DMS114 treated with DMSO at 0.1 percent for 48 hours (cell line): Measurements from ENCODE around the gene SEC14L5.

Source experiments
- DNase-seq: peaks from one replicate; lab custom pipeline; 2025; ENCODE audit not compliant: unreplicated experiment; lab: John Stamatoyannopoulos, UW

Gene SEC14L5

GRCh38 chr16:4982056-4982867, 24.1 kb downstream of the SEC14L5 start:
- DNase-seq = no peak

GRCh38 chr16:4984174-4984990, 26.3 kb downstream of the SEC14L5 start:
- DNase-seq = no peak

GRCh38 chr16:4987250-4987579, 29.1 kb downstream of the SEC14L5 start:
- no peak for DNase-seq

GRCh38 chr16:4987580-4988374, 29.6 kb downstream of the SEC14L5 start:
- no peak for DNase-seq

GRCh38 chr16:4988647-4989046, 30.5 kb downstream of the SEC14L5 start:
- no peak for DNase-seq

GRCh38 chr16:4989391-4990006, 31.4 kb downstream of the SEC14L5 start:
- DNase-seq = no peak

- no peak for DNase-seq
These were observed 32.3 kb downstream of the SEC14L5 start for GRCh38 chr16:4990415-4990814.

GRCh38 chr16:4991754-4992153, 33.6 kb downstream of the SEC14L5 start:
- DNase-seq = no peak

GRCh38 chr16:4994719-4995434, 36.7 kb downstream of the SEC14L5 start:
- DNase-seq = no peak

- no peak for DNase-seq
These were observed 42.5 kb downstream of the SEC14L5 start for GRCh38 chr16:5000573-5001001.

GRCh38 chr16:5001571-5001970, 43.4 kb downstream of the SEC14L5 start:
- DNase-seq = no peak

GRCh38 chr16:5001986-5002385, 43.9 kb downstream of the SEC14L5 start:
- no peak for DNase-seq

GRCh38 chr16:5002699-5003143, 44.6 kb downstream of the SEC14L5 start:
- DNase-seq = no peak

- no peak for DNase-seq
These were observed 45.1 kb downstream of the SEC14L5 start for GRCh38 chr16:5003211-5003610.

GRCh38 chr16:5003828-5004227, 45.7 kb downstream of the SEC14L5 start:
- DNase-seq = no peak

GRCh38 chr16:5004311-5004710, 46.2 kb downstream of the SEC14L5 start:
- no peak for DNase-seq

GRCh38 chr16:5005916-5006315, 47.8 kb downstream of the SEC14L5 start:
- no peak for DNase-seq

- DNase-seq = no peak
These were observed 48.4 kb downstream of the SEC14L5 start for GRCh38 chr16:5006348-5007193.

- no peak for DNase-seq
These were observed 49.1 kb downstream of the SEC14L5 start for GRCh38 chr16:5007256-5007655.
